ENCODE results near the gene NXPH2.

DNA sequence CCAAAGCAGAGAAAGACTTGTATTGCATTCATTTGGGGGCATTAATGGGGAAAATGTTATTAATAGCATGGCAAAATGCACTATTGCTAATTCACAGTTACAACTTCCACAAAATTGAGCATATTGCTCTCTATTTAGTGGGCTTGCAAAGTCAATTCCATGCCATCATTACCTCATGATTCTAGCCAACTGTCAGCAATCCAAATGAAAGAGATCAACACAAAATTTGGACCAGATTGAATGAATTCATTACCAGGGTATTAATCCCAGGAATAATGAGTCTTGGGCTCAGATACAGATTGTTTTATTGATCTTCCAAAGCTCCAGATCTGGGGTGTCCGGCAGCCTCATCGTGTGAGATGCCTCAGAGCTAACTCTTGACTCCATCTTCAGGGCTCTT is 38.3 kb downstream of the NXPH2 start:
- TF ChIP-seq REST (IDR thresholded peaks at IDR 0.05; ENCODE audit: insufficient read depth in 1 of 2, low read depth in 2 of 2, low read length in 2 of 2) = no peak
- TF ChIP-seq SIN3A (IDR thresholded peaks at IDR 0.05; ENCODE audit: borderline replicate concordance, insufficient read depth, low read length) = no peak
- TF ChIP-seq POLR2AphosphoS5 (IDR thresholded peaks at IDR 0.05; ENCODE audit: low read depth, low read length) = no peak
- no peak for TF ChIP-seq FOXP2 (optimal IDR thresholded peaks at IDR 0.05; ENCODE audit: borderline replicate concordance, extremely low read depth, extremely low read length, insufficient read depth)
- TF ChIP-seq TAF1 (IDR thresholded peaks at IDR 0.05; ENCODE audit: borderline replicate concordance, insufficient read depth, low read length) = no peak

Data from PFSK-1 (cell line).